ENCODE data around the gene FKBP6. TPM values are rescaled to one million over a fixed set of nuclear protein-coding genes. Genes with fewer than 3 reads are reported as not detected.

Gene FKBP6
- total and polyA plus RNA-seq, 3 donors from 2014 or later = 45.4 to 148 (median 60.9) TPM

Small RNA genes lying within 50 kb of the gene (small RNA-seq; reads per million reads assigned to genes)
- 0 reads per million in 2 donors for gene RF00019
- gene RNU6-1080P = 0 reads per million in 2 donors

Other genes starting within 250 kb of the FKBP6 start
- gene SPDYE9, start 242.1 kb upstream of the FKBP6 start, total RNA-seq = 1 to 10 TPM; 1.9 to 7.3 TPM
- gene SPDYE9, start 242.1 kb upstream of the FKBP6 start, polyA plus RNA-seq (ENCODE audit: insufficient read depth, low read depth, low replicate concordance) = 3.7 TPM
- 10 to 100 TPM; 44.3 to 53.9 TPM for gene NSUN5, start 19.3 kb upstream of the FKBP6 start, total RNA-seq
- gene NSUN5, start 19.3 kb upstream of the FKBP6 start, polyA plus RNA-seq (ENCODE audit: insufficient read depth, low read depth, low replicate concordance) = 36.9 TPM
- gene TRIM50, start 79 bp upstream of the FKBP6 start, total RNA-seq = 10 to 100 TPM; 13.5 to 16.3 TPM
- 10.8 TPM for gene TRIM50, start 79 bp upstream of the FKBP6 start, polyA plus RNA-seq (ENCODE audit: insufficient read depth, low read depth, low replicate concordance)
- gene FZD9, start 105.6 kb downstream of the FKBP6 start, total RNA-seq = 1 to 10 TPM; 5.6 to 8.3 TPM
- gene FZD9, start 105.6 kb downstream of the FKBP6 start, polyA plus RNA-seq (ENCODE audit: insufficient read depth, low read depth, low replicate concordance) = 4.2 TPM
- 10 to 100 TPM; 59.4 to 72.8 TPM for gene BAZ1B, start 194.1 kb downstream of the FKBP6 start, total RNA-seq
- 30.8 TPM for gene BAZ1B, start 194.1 kb downstream of the FKBP6 start, polyA plus RNA-seq (ENCODE audit: insufficient read depth, low read depth, low replicate concordance)
- gene BCL7B, start 229.5 kb downstream of the FKBP6 start, total RNA-seq = 10 to 100 TPM; 83.0 to 91.1 TPM
- gene BCL7B, start 229.5 kb downstream of the FKBP6 start, polyA plus RNA-seq (ENCODE audit: insufficient read depth, low read depth, low replicate concordance) = 88.9 TPM